Smooth muscle cell (in vitro differentiated cells): ENCODE results near the gene MACROD2. TPM values are rescaled to one million over a fixed set of nuclear protein-coding genes. Genes with fewer than 3 reads are reported as not detected.

Experiments
- DNase-seq: peaks from one replicate; lab custom pipeline; 2025; ENCODE audit not compliant: unreplicated experiment; lab: John Stamatoyannopoulos, UW
- H2AFZ ChIP-seq: fragments of 200-600 bp; sonication (generic); 2 replicates; pipeline ENCODE4 v1.6.0; 2016; ENCODE audit warnings: antibody characterized with exemption, low read depth, mild to moderate bottlenecking
- H3F3A ChIP-seq: fragments of 200-600 bp; sonication (generic); 2 replicates; pipeline ENCODE4 v1.6.0; 2017; ENCODE audit warnings: antibody characterized with exemption, low read depth
- H3K27ac ChIP-seq: fragments of 200-600 bp; sonication (generic); 2 replicates; pipeline ENCODE4 v1.5.1; 2016; ENCODE audit warnings: low read depth, mild to moderate bottlenecking
- H3K27me3 ChIP-seq: fragments of 200-600 bp; sonication (generic); 2 replicates; pipeline ENCODE4 v1.6.1; 2016; ENCODE audit warnings: low read depth, mild to moderate bottlenecking
- H3K36me3 ChIP-seq: fragments of 200-600 bp; sonication (generic); 2 replicates; pipeline ENCODE4 v1.5.1; 2016; ENCODE audit warnings: low read depth
- H3K4me1 ChIP-seq: fragments of 200-600 bp; sonication (generic); 2 replicates; pipeline ENCODE4 v1.5.1; 2016; ENCODE audit warnings: low read depth
- H3K4me2 ChIP-seq: fragments of 200-600 bp; sonication (generic); 2 replicates; pipeline ENCODE4 v1.6.0; 2016; ENCODE audit warnings: mild to moderate bottlenecking
- H3K4me3 ChIP-seq: fragments of 200-600 bp; sonication (generic); 2 replicates; pipeline ENCODE4 v1.5.1; 2016; ENCODE audit warnings: mild to moderate bottlenecking
- H3K79me2 ChIP-seq: fragments of 200-600 bp; sonication (generic); 2 replicates; pipeline ENCODE4 v1.6.0; 2016; ENCODE audit warnings: low read depth, mild to moderate bottlenecking
- H3K9ac ChIP-seq: fragments of 200-600 bp; sonication (generic); 2 replicates; pipeline ENCODE4 v1.6.0; 2016; ENCODE audit warnings: low read depth
- H3K9me3 ChIP-seq: fragments of 200-600 bp; sonication (generic); replicated peaks from 2 replicates; pipeline ENCODE4 v1.5.1; 2016; ENCODE audit warnings: low read depth
- H4K20me1 ChIP-seq: fragments of 200-600 bp; sonication (generic); 2 replicates; pipeline ENCODE4 v1.6.0; 2016; ENCODE audit warnings: low read depth
- WGBS: methylation state at CpG from one replicate; pipeline ENCODE4 v1.1.7; 2016; ENCODE audit warnings: low lambda C conversion rate; 5-methylcytosine and 5-hydroxymethylcytosine counted together
- polyA plus RNA-seq: library from polyadenylated mRNA; unstranded; fragments of >200 nt; fragmentation: Nextera tagmentation; extraction: Ambion mirVana; gene quantifications from 2 replicates; pipeline ENCODE4 v1.2.1, GENCODE V29; 2016
- total RNA-seq: library from RNA; depleted of rRNA; stranded (reverse); fragments of >200 nt; gene quantifications from 2 replicates; pipeline ENCODE4 v1.2.3, GENCODE V29; 2014
- TF ChIP-seq, protein P1 (sequence below): fragments of 200-600 bp; sonication (generic); IDR thresholded peaks from 2 replicates; pipeline ENCODE4 v1.5.1; 2017; ENCODE audit warnings: borderline replicate concordance, mild to moderate bottlenecking, antibody characterized with exemption; ENCODE audit not compliant: insufficient read depth, poor library complexity, severe bottlenecking

The MACROD2 gene
- total and polyA plus RNA-seq, 2 experiments from 2014 or later, result 0.04 to 0.32 TPM

DNA sequence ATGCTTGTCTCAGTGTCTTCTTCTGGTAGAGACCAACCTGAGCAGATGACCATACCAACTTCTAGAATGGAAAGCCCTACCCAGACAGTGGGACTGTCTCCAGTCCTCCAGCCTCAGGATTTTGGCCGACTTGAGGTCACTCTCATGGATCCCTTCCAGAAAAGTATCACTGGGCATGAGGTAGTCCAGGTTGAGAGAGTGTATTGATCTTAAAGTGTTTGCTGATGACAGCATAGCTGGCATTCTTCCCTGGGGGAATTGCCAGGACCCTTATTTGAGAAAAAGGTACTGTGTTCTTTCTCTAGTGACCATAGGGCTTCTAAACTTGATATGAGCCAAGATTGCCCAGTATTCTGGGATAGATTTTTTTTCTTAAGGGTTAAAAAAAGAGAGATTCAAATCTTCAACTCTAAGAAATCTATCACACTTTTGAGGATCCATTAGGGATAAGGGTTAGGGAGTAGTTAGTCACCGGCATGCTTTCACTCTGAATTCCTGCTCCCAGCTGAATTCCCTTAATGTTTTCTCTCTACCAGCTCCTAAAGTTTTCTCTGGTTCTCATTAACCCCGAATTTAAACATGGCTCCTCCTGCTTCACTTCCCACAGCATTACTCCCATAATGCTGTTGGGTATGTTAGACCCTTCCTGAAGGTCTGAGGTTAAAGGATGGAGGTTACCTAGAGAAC lies 415.7 kb downstream of the MACROD2 start:
- Histone ChIP-seq H3K79me2 (no peaks in the 10 kb centered on the region), H3K27me3 (no peaks in the 10 kb centered on the region), H2AFZ (no peak overlapping the region), H3K27ac (no peak overlapping the region), H3K4me2 (no peak overlapping the region), H3K4me3 (no peak overlapping the region), H3K36me3 (no peaks in the 10 kb centered on the region), H3F3A (peaks cover 4% of the 10 kb centered on the region), H3K9ac (no peak overlapping the region), H4K20me1 (no peaks in the 10 kb centered on the region), H3K9me3 (no peaks in the 10 kb centered on the region), H3K4me1 (peaks cover 3% of the 10 kb centered on the region)
- TF ChIP-seq, protein P1, sequence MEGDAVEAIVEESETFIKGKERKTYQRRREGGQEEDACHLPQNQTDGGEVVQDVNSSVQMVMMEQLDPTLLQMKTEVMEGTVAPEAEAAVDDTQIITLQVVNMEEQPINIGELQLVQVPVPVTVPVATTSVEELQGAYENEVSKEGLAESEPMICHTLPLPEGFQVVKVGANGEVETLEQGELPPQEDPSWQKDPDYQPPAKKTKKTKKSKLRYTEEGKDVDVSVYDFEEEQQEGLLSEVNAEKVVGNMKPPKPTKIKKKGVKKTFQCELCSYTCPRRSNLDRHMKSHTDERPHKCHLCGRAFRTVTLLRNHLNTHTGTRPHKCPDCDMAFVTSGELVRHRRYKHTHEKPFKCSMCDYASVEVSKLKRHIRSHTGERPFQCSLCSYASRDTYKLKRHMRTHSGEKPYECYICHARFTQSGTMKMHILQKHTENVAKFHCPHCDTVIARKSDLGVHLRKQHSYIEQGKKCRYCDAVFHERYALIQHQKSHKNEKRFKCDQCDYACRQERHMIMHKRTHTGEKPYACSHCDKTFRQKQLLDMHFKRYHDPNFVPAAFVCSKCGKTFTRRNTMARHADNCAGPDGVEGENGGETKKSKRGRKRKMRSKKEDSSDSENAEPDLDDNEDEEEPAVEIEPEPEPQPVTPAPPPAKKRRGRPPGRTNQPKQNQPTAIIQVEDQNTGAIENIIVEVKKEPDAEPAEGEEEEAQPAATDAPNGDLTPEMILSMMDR, result no peak
- no peak for DNase-seq
- WGBS, result 66% methylated on average over 3 of the region's 3 CpGs

DNA sequence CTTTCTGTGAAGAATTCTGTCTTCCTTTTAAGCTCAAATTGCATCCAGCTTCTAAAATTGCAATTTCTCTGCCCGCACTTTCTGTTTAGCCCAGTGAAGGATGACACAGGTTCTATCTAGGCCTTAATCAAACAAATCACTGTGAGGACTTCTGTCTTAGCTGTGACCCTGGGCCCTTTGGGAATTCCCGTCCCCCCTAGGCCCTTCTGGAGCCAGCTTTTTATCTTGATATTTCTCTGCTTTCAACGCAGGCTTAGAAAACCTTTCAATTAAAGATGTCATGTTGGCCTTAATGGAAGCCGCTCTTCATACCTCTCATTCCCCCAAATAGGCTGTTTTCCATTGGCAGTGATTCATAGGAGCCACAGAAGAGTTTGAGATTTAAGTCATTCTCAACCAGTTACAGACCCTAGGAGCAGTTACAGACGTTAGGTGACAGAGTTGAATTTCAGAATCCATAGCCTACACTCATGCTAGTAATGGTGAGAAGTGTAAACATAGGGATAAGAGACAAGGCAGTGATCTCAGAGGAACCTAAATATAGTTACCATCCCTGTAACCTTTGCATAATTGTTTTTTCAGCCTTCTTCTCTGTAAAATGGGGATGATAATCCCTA lies 416.9 kb downstream of the MACROD2 start:
- 31% methylated on average over 5 of the region's 5 CpGs for WGBS
- TF ChIP-seq, protein P1, result no peak

GRCh38 chr20:14413835-14414234 lies 418.5 kb downstream of the MACROD2 start:
- Histone ChIP-seq H3K27me3 (no peaks in the 10 kb centered on the region), H3K4me3 (no peak overlapping the region), H3F3A (peaks cover 4% of the 10 kb centered on the region), H3K27ac (no peak overlapping the region), H2AFZ (no peak overlapping the region), H3K4me1 (peaks cover 3% of the 10 kb centered on the region), H3K79me2 (no peaks in the 10 kb centered on the region), H3K36me3 (no peaks in the 10 kb centered on the region), H3K9ac (no peak overlapping the region), H3K9me3 (no peaks in the 10 kb centered on the region), H3K4me2 (no peak overlapping the region), H4K20me1 (no peaks in the 10 kb centered on the region)
- DNase-seq, result no peak
- WGBS, result 53% methylated on average over 3 of the region's 3 CpGs
- TF ChIP-seq, protein P1, result no peak

More for the DNA sequence above, 416.9 kb downstream of the MACROD2 start:
- Histone ChIP-seq H3K36me3 (no peaks in the 10 kb centered on the region), H3F3A (peaks cover 4% of the 10 kb centered on the region), H3K4me2 (peak overlapping the region; percentile 4), H3K9me3 (no peaks in the 10 kb centered on the region), H2AFZ (peak overlapping the region; percentile 29), H4K20me1 (no peaks in the 10 kb centered on the region), H3K9ac (no peak overlapping the region), H3K27me3 (no peaks in the 10 kb centered on the region), H3K27ac (peak overlapping the region; percentile 43), H3K4me1 (peaks cover 3% of the 10 kb centered on the region), H3K4me3 (no peak overlapping the region), H3K79me2 (no peaks in the 10 kb centered on the region)
- DNase-seq, result no peak
